SK-N-SH (cell line): Measurements from ENCODE around the gene NCKAP5.

ENCODE experiments used
- CHD2 ChIP-seq: fragments of 150-350 bp; IDR thresholded peaks from 2 replicates; pipeline ENCODE4 v1.6.1; 2018; ENCODE audit warnings: low read length; ENCODE audit not compliant: partially characterized antibody
- CTCF ChIP-seq: fragments of 200-600 bp; sonication (generic); IDR thresholded peaks from 2 replicates; pipeline ENCODE4 v1.6.1; 2017; ENCODE audit warnings: antibody characterized with exemption, mild to moderate bottlenecking, moderate library complexity
- EZH2phosphoT487 ChIP-seq: fragments of 200-600 bp; sonication (generic); IDR thresholded peaks from 2 replicates; pipeline ENCODE4 v1.6.1; 2017; ENCODE audit warnings: low read depth, mixed run types, mild to moderate bottlenecking, antibody characterized with exemption, moderate library complexity, borderline replicate concordance
- NFIC ChIP-seq: IDR thresholded peaks from 2 replicates; pipeline ENCODE4 v1.4.0; 2012; ENCODE audit warnings: borderline replicate concordance
- RFX5 ChIP-seq: IDR thresholded peaks from 2 replicates; pipeline ENCODE4 v1.6.1; 2012; ENCODE audit warnings: mild to moderate bottlenecking, improper control_type of control experiment, low read length
- TCF12 ChIP-seq: IDR thresholded peaks from 2 replicates; pipeline ENCODE4 v1.4.0; 2012
- TF ChIP-seq, protein P1 (sequence below): IDR thresholded peaks from 2 replicates; pipeline ENCODE4 v1.4.0; 2012; ENCODE audit warnings: low read depth, borderline replicate concordance

DNA sequence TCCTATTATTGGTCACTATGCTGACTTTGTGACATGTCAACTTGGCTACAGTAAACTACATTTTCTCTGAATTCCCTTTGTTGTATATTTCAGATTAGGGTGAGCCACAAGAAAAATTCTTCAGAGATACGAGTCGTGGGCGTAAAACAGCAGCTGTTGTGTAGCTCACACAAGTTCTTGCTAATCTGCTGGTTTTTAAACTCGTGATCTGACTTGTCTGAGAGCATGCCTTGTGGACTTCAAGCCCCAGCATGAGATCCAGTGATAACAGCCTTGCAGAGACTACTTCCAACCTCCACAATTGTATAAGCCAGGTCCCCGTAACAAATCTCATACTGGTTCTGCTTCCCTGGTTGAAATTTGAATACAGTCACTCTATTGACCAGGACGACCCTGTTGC is 638.5 kb downstream of the NCKAP5 start:
- TF ChIP-seq NFIC (no peak), EZH2phosphoT487 (no peak), CTCF (no peak), RFX5 (no peak), CHD2 (no peak), TCF12 (no peak)
- TF ChIP-seq, protein P1, sequence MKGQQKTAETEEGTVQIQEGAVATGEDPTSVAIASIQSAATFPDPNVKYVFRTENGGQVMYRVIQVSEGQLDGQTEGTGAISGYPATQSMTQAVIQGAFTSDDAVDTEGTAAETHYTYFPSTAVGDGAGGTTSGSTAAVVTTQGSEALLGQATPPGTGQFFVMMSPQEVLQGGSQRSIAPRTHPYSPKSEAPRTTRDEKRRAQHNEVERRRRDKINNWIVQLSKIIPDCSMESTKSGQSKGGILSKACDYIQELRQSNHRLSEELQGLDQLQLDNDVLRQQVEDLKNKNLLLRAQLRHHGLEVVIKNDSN: no peak
